ENCODE measurements around the gene SBF2.

GRCh38 chr11:9753021-9753420 lies 541.0 kb downstream of the SBF2 start:
- TF ChIP-seq, protein P1, sequence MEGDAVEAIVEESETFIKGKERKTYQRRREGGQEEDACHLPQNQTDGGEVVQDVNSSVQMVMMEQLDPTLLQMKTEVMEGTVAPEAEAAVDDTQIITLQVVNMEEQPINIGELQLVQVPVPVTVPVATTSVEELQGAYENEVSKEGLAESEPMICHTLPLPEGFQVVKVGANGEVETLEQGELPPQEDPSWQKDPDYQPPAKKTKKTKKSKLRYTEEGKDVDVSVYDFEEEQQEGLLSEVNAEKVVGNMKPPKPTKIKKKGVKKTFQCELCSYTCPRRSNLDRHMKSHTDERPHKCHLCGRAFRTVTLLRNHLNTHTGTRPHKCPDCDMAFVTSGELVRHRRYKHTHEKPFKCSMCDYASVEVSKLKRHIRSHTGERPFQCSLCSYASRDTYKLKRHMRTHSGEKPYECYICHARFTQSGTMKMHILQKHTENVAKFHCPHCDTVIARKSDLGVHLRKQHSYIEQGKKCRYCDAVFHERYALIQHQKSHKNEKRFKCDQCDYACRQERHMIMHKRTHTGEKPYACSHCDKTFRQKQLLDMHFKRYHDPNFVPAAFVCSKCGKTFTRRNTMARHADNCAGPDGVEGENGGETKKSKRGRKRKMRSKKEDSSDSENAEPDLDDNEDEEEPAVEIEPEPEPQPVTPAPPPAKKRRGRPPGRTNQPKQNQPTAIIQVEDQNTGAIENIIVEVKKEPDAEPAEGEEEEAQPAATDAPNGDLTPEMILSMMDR (conservative IDR thresholded peaks at IDR 0.05), result no peak
- TF ChIP-seq ZFX (IDR thresholded peaks at IDR 0.05), result no peak

All from C4-2B (cell line).